Astrocyte (in vitro differentiated cells and primary cell): Measurements from ENCODE around the gene RANBP3.

Source experiments
- EZH2 ChIP-seq: IDR thresholded peaks from 2 replicates; pipeline ENCODE4 v1.6.1; 2012; ENCODE audit warnings: mild to moderate bottlenecking, low read length, inconsistent platforms; ENCODE audit not compliant: insufficient read depth
- TF ChIP-seq, protein P1 (sequence below): IDR thresholded peaks from 2 replicates; pipeline ENCODE4 v1.5.1; 2011; ENCODE audit warnings: low read depth, mild to moderate bottlenecking, inconsistent platforms, low read length, moderate library complexity; ENCODE audit not compliant: insufficient read depth

DNA sequence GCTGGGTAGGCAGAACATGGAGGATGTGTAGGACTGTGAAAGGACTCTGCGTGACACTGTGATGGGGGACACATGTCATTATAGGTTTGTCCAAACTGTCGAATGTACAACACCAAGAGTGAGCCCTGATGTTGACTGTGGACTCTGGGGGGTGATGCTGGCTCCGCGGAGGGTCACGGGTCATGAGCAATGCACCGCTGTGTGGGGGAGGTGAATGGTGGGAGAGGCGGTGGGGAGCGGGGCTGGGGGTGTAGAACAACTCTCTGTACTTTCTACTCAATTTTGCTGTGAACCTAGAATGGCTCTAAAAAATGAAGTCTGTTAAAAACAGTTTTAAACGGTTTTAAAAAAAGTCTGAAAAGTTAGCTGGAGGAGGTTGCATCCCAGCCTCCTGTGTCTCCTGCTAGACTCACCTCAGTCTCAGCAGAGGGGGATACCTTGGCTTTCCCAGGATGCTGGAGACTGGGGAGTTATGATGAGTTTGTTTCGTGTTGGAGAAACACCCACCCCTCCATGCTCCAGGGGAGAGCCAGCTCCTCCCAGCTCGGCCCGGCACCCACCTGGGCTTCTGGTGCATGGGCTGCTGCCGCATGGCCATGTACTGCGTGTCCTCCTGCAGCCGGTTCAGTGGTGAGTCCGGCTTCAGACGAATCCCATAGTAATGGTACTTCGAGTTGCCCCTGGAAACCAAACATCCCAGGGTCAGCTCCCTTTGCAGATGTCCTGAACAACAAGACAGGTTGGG, 34.7 kb upstream of the RANBP3 start:
- TF ChIP-seq, protein P1, sequence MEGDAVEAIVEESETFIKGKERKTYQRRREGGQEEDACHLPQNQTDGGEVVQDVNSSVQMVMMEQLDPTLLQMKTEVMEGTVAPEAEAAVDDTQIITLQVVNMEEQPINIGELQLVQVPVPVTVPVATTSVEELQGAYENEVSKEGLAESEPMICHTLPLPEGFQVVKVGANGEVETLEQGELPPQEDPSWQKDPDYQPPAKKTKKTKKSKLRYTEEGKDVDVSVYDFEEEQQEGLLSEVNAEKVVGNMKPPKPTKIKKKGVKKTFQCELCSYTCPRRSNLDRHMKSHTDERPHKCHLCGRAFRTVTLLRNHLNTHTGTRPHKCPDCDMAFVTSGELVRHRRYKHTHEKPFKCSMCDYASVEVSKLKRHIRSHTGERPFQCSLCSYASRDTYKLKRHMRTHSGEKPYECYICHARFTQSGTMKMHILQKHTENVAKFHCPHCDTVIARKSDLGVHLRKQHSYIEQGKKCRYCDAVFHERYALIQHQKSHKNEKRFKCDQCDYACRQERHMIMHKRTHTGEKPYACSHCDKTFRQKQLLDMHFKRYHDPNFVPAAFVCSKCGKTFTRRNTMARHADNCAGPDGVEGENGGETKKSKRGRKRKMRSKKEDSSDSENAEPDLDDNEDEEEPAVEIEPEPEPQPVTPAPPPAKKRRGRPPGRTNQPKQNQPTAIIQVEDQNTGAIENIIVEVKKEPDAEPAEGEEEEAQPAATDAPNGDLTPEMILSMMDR, result no peak
- no peak for TF ChIP-seq EZH2
